ENCODE results near the gene MEIS1.

Gene MEIS1

GRCh38 chr2:66555501-66556324, 120.8 kb downstream of the MEIS1 start:
- Histone ChIP-seq H3K4me3 (no peak overlapping the region), H3K9me3 (ENCODE audit: low read depth, low read length) (no peaks in the 10 kb centered on the region), H3K27ac (peak overlapping the region; percentile 84), H3K9ac (ENCODE audit: insufficient read length) (no peak overlapping the region), H3K36me3 (ENCODE audit: insufficient read depth, low read length) (peaks cover 92% of the 10 kb centered on the region)
- no peak for TF ChIP-seq EZH2 (IDR thresholded peaks at IDR 0.05)
- DNase-seq (ENCODE audit: low read depth, low spot score) = no peak

DNA sequence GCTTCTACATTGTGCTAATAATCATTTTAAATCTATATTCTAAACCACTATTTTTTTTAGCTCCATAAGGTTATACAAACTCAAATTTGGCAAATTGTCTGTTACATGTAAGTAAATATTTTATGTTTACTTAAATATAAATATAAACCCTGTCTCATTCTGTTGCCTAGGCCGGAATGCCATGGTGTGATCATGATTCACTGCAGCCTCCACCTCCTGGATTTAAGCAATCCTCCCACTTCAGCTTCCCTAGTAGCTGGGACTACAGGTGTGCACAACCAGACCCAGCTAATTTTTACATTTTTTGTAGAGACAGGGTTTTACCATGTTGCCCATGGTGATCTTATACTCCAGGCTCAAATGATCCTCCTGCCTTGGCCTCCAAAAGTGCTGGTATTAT, 124.7 kb downstream of the MEIS1 start:
- H3K9me3 ChIP-seq (ENCODE audit: low read depth, low read length) = no peaks in the 10 kb centered on the region
- no peak overlapping the region for H3K9ac ChIP-seq (ENCODE audit: insufficient read length)
- no peak overlapping the region for H3K4me3 ChIP-seq
- H3K36me3 ChIP-seq (ENCODE audit: insufficient read depth, low read length) = peaks cover 86% of the 10 kb centered on the region
- no peak for DNase-seq (ENCODE audit: low read depth, low spot score)
- TF ChIP-seq FOXP2 (optimal IDR thresholded peaks at IDR 0.05; ENCODE audit: control extremely low read depth, extremely low read length, insufficient read depth) = no peak
- no peak for TF ChIP-seq POLR2AphosphoS5 (IDR thresholded peaks at IDR 0.05; ENCODE audit: borderline replicate concordance, low read depth, low read length)
- TF ChIP-seq EZH2 (IDR thresholded peaks at IDR 0.05) = no peak
- no peak overlapping the region for H3K27ac ChIP-seq

DNA sequence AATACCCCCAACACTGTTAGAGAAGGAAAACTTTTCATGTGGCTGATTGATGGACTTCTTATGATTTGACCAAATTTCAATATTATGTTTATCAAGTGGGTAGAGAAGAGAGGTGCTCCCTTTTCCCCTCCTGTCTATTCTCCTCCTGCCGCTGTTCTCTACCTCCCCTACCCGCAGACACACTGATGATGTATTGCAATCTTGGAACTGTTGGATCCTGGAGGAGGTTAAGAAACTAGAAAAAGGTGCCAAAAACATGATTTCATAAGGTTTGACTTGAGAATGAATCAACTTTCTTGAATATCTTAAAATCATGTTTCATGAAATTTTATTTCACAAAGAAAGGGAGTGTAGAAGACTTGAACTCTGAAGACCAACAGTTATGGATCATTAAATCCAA, 125.8 kb downstream of the MEIS1 start:
- H3K27ac ChIP-seq = peak overlapping the region; percentile 83
- DNase-seq (ENCODE audit: low read depth, low spot score) = no peak
- H3K9ac ChIP-seq (ENCODE audit: insufficient read length) = no peak overlapping the region
- H3K36me3 ChIP-seq (ENCODE audit: insufficient read depth, low read length) = peaks cover 86% of the 10 kb centered on the region
- H3K4me3 ChIP-seq = no peak overlapping the region
- no peaks in the 10 kb centered on the region for H3K9me3 ChIP-seq (ENCODE audit: low read depth, low read length)
- TF ChIP-seq FOXP2 (optimal IDR thresholded peaks at IDR 0.05; ENCODE audit: control extremely low read depth, extremely low read length, insufficient read depth) (no peak), EZH2 (IDR thresholded peaks at IDR 0.05) (no peak), POLR2AphosphoS5 (IDR thresholded peaks at IDR 0.05; ENCODE audit: borderline replicate concordance, low read depth, low read length) (no peak)

- Histone ChIP-seq H3K4me3 (no peak overlapping the region), H3K27ac (peak overlapping the region; percentile 68), H3K9me3 (ENCODE audit: low read depth, low read length) (no peaks in the 10 kb centered on the region), H3K9ac (ENCODE audit: insufficient read length) (peak overlapping the region; percentile 2), H3K36me3 (ENCODE audit: insufficient read depth, low read length) (peaks cover 87% of the 10 kb centered on the region)
- DNase-seq (ENCODE audit: low read depth, low spot score) = no peak
- TF ChIP-seq EZH2 (IDR thresholded peaks at IDR 0.05) = no peak
- TF ChIP-seq FOXP2 (optimal IDR thresholded peaks at IDR 0.05; ENCODE audit: control extremely low read depth, extremely low read length, insufficient read depth) = peak; percentile 23
These were observed 126.8 kb downstream of the MEIS1 start for GRCh38 chr2:66561645-66562303.

- peak overlapping the region; percentile 2 for H3K9ac ChIP-seq (ENCODE audit: insufficient read length)
- TF ChIP-seq POLR2AphosphoS5 (IDR thresholded peaks at IDR 0.05; ENCODE audit: borderline replicate concordance, low read depth, low read length) (no peak), FOXP2 (optimal IDR thresholded peaks at IDR 0.05; ENCODE audit: control extremely low read depth, extremely low read length, insufficient read depth) (no peak), EZH2 (IDR thresholded peaks at IDR 0.05) (no peak)
- peak overlapping the region; percentile 68 for H3K27ac ChIP-seq
- H3K36me3 ChIP-seq (ENCODE audit: insufficient read depth, low read length) = peaks cover 87% of the 10 kb centered on the region
- DNase-seq (ENCODE audit: low read depth, low spot score) = no peak
- H3K9me3 ChIP-seq (ENCODE audit: low read depth, low read length) = no peaks in the 10 kb centered on the region
- H3K4me3 ChIP-seq = no peak overlapping the region
These were observed 127.4 kb downstream of the MEIS1 start for GRCh38 chr2:66562304-66562685.

DNA sequence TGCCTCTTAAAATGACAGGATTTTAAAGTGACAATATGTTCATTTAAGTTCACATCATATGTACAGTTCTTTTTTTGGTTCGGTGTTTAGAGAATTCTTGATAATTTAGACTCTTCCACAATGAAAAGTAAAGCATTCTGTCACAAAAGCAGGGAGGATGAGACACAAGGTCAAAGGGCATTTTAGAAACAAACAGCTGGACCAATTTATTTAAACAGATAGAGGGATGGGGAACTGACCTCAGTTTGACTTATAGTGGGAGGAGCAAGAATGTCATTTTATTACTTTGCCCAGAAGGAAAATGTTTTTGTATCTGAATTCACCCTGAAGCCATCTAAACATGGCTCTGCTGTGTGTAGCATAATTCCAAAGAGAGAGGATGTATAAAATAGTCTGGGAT, 128.5 kb downstream of the MEIS1 start:
- H3K4me3 ChIP-seq = no peak overlapping the region
- H3K36me3 ChIP-seq (ENCODE audit: insufficient read depth, low read length) = peaks cover 89% of the 10 kb centered on the region
- no peak for DNase-seq (ENCODE audit: low read depth, low spot score)
- peak overlapping the region; percentile 68; the same call in 1 of the 2 replicates for H3K27ac ChIP-seq
- H3K9ac ChIP-seq (ENCODE audit: insufficient read length) = no peak overlapping the region
- no peaks in the 10 kb centered on the region for H3K9me3 ChIP-seq (ENCODE audit: low read depth, low read length)
- no peak for TF ChIP-seq EZH2 (IDR thresholded peaks at IDR 0.05)
- TF ChIP-seq FOXP2 (optimal IDR thresholded peaks at IDR 0.05; ENCODE audit: control extremely low read depth, extremely low read length, insufficient read depth) = no peak
- no peak; the same call in 1 of the 2 replicates for TF ChIP-seq POLR2AphosphoS5 (IDR thresholded peaks at IDR 0.05; ENCODE audit: borderline replicate concordance, low read depth, low read length)

DNA sequence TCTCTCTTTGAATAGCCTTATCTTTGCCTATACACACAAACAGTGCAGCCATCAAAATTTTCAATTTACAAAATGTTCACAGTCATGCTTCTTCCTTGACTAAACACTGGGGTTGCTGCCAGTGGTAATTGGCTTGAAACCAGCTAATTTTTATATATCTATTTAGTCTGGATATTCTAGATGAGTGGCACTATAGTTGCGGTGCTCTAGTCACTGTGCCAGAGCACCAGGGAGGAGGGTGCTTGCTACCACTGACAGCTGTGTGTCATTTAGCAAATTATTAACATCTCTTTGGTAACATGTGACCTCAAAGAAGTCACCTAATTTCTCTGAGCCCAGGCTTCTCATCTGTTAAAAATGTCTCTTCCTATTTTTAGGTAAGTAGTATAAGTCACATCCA, 130.4 kb downstream of the MEIS1 start:
- DNase-seq (ENCODE audit: low read depth, low spot score) = no peak
- Histone ChIP-seq H3K4me3 (no peak overlapping the region), H3K36me3 (ENCODE audit: insufficient read depth, low read length) (peaks cover 91% of the 10 kb centered on the region), H3K9ac (ENCODE audit: insufficient read length) (no peak overlapping the region), H3K27ac (peak overlapping the region; percentile 98), H3K9me3 (ENCODE audit: low read depth, low read length) (no peaks in the 10 kb centered on the region)
- no peak for TF ChIP-seq FOXP2 (optimal IDR thresholded peaks at IDR 0.05; ENCODE audit: control extremely low read depth, extremely low read length, insufficient read depth)

DNA sequence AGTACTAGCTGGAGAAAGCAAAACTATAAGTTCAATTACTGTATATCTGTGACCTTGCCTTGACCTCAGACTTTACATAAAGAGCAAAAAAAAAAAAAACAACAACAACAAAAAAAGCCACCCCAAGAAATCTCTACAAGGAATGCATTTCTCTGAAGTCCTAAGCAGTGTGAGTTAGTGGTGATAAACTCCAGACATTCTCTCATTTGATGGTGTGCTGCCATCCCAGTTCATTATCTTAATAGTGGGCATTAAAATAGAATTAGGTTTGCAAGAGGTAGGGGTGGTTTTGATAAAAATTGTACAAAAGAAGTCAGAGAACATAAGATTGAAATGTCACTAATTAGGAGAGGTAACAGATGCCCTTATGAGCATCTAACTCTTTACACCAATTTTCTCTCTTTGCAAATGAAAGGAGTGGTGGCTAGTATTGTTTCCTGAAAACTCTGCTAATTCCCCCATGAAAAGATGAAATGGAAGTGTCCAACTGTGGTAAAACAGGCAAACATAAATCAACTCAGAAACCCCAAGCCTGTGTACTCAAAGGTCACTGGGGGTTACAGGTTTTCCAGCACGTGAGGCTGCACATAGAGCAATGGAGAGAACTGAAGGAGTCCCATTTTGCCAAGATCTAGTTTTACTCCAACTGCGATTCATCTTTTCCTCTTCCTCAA, 131.9 kb downstream of the MEIS1 start:
- Histone ChIP-seq H3K9ac (ENCODE audit: insufficient read length) (no peak overlapping the region), H3K36me3 (ENCODE audit: insufficient read depth, low read length) (peaks cover 94% of the 10 kb centered on the region), H3K9me3 (ENCODE audit: low read depth, low read length) (no peaks in the 10 kb centered on the region), H3K27ac (peak overlapping the region; percentile 98), H3K4me3 (no peak overlapping the region)
- TF ChIP-seq POLR2AphosphoS5 (IDR thresholded peaks at IDR 0.05; ENCODE audit: borderline replicate concordance, low read depth, low read length) (0 out of 2 replicates have a peak, but pooled peaks have one; percentile 34), FOXP2 (optimal IDR thresholded peaks at IDR 0.05; ENCODE audit: control extremely low read depth, extremely low read length, insufficient read depth) (no peak)
- DNase-seq (ENCODE audit: low read depth, low spot score) = no peak
